BE2C (cell line): ENCODE measurements around the gene CTAGE15.
"Not testable (repeated sequence)": the region's sequence is repeated elsewhere in the genome, so short reads cannot be mapped to it uniquely, and the experiment has no call there.

Experiments used
- DNase-seq: peaks from one replicate; pipeline ENCODE4 v3.0.0-alpha.2; 2020
- H3K27me3 ChIP-seq: fragments of 250-450 bp; sonication (Bioruptor Pico); 2 replicates; pipeline ENCODE4 v1.5.1; 2020; ENCODE audit warnings: mild to moderate bottlenecking
- H3K36me3 ChIP-seq: fragments of 250-450 bp; sonication (Bioruptor Pico); 2 replicates; pipeline ENCODE4 v1.5.1; 2020; ENCODE audit warnings: mild to moderate bottlenecking
- H3K4me1 ChIP-seq: fragments of 250-450 bp; sonication (Bioruptor Pico); 2 replicates; pipeline ENCODE4 v1.5.1; 2020
- H3K4me3 ChIP-seq: 2 replicates; pipeline ENCODE4 v1.5.1; 2011; ENCODE audit warnings: low read depth, low read length
- H3K9me3 ChIP-seq: fragments of 250-450 bp; sonication (Bioruptor Pico); 2 replicates; pipeline ENCODE4 v1.5.1; 2020

CTAGE15 gene

DNA sequence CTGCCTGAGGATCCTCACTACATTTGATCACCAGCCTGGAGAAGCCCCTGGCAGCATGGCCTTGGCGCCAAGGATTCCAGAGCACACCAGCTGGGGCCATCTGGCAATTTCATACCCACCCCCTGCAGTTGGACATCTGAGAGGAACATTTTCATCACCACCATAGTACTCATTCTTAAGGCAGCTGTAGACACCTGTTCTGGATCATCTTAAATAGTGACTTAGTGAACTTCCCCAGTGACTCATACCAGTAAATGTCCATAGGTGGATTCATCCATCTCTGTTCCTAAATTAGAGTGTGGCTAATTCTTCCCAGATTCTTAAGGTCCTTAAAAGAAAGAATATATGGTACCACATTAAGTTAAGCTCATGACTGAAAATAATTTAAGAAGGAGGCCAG, 45.6 kb downstream of the CTAGE15 start:
- H3K4me1 ChIP-seq, H3K27me3 ChIP-seq, DNase-seq, H3K9me3 ChIP-seq, H3K4me3 ChIP-seq, H3K36me3 ChIP-seq: not testable (repeated sequence)

DNA sequence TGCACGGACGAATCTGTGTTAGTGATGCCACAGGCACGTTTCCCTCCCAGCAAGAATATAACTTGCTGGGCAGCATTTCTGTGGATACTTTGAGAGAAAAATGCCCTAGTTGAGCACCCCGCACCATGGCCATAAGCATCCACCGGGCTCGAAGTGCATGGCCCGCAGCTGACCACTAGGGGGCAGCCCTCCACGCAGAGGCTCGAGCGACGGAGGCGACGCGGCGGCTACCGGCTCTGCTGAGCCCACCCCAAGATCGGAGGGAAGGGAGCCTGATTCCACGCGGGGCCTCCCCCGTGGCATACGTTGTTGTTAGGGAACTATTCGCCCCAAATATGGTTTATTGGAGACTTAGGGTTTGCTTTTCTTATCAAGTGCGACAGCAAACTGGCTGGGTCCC, 48.5 kb downstream of the CTAGE15 start:
- not testable (repeated sequence) for H3K4me3 ChIP-seq, H3K4me1 ChIP-seq, H3K27me3 ChIP-seq, DNase-seq, H3K9me3 ChIP-seq, H3K36me3 ChIP-seq

GRCh38 chr7:143620646-143621045, 49.0 kb downstream of the CTAGE15 start, which contains the start of gene TCAF2:
Gene TCAF2 (plus strand): TSS chr7:143620974.
- not testable (repeated sequence) for H3K4me1 ChIP-seq, H3K36me3 ChIP-seq, H3K4me3 ChIP-seq, H3K9me3 ChIP-seq, DNase-seq, H3K27me3 ChIP-seq

- not testable (repeated sequence) for H3K9me3 ChIP-seq, H3K27me3 ChIP-seq, H3K36me3 ChIP-seq, H3K4me1 ChIP-seq, H3K4me3 ChIP-seq, DNase-seq
Measured at GRCh38 chr7:143621175-143621574, 49.6 kb downstream of the CTAGE15 start.

DNA sequence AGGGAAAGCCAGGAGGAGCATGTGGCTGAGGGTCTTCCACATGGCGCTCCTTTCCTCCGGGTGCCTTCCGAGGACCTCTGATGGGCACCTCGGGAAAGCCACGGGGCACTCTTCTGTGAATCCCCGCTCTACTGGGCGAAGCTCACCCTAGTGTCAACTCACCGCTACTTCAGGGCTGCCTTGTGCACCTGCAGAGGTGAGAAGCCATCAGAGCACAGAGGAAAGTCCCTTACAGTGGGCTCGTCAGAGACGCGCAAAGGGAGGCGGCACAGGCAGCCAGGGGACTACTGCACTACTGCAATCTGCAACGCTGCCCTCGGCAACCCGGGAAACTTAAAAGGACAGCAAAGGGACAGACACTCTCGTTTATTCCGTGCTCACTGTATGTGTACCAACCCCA, 50.5 kb downstream of the CTAGE15 start:
- not testable (repeated sequence) for DNase-seq, H3K36me3 ChIP-seq, H3K4me1 ChIP-seq, H3K4me3 ChIP-seq, H3K27me3 ChIP-seq, H3K9me3 ChIP-seq
